ENCODE results near the gene APCDD1L. TPM values are rescaled to one million over a fixed set of nuclear protein-coding genes. Genes with fewer than 3 reads are reported as not detected.

Gene APCDD1L
- total RNA-seq (0.05 TPM), polyA plus RNA-seq (0.05 TPM)
- long read RNA-seq, donor 1 = 0 reads
- long read RNA-seq, donor 2 = 0 reads
- long read RNA-seq, donor 3 = 0 reads
- long read RNA-seq, donor 4 = 0 reads
- long read RNA-seq, donor 5, partial matches to known transcripts = 0 of 1 reads
- long read RNA-seq, donor 5, other reads (novel, unspliced or antisense) = 0 of 1 reads
- long read RNA-seq, donor 6 = 0 reads
- long read RNA-seq, donor 7 = 0 reads
- long read RNA-seq, donor 8 = 0 reads
- long read RNA-seq, donor 9 = 0 reads
- long read RNA-seq, donor 10 = 0 reads

DNA sequence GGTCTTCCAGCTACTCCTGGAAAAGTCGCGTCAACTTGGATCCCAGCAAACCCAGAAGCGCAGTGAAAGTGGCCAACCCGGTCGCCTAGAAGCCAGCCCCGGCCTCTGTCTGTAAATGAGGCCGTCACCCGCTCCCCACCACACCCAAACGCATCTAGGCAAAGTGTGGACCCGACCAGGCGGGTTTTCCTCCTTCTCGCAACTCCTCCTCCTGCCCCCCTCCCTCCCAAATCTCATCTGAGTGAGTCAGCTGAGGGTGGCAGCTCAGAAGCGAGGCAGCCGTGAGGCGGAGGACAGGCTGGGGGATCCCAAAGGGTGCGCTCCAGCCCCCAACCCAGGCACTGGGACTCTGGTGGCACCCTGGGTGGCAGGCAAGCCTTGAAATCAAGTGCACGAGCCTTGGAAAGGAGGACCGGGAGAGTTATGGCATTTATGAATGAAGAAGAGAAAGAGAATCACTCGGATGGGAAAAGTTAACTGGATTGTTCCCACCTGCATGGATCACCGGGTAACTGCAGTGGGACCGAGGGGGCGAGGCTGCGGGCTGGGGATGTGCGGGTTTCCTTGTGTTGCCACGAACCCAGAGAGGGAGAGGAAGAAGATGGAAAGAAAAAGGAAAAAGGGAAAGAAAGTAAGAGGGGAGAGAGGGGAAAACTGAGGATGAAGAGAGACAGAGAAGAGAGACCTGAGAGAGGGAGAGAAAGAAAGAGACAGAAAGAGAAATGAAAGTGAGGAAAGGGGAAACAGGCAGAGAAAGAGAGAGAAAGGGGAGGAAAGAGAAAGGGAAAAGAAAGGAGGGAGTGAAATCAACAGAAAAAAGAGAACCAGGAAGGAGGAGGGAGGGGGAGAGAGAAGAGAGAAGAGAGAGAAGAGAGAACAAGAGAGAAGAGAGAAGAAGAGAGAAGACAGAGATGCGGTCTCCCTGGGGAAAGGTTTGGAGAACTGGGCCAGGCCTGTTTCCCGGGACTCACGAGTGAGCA is at the start of gene APCDD1L:
APCDD1L (minus strand) TSS at position 167 of the 980 bp plus-strand sequence. CDS start 692 bp downstream, outside the sequence.
- peaks cover 23 to 38% of the 10 kb centered on the region in 2 donors for H3K27me3 ChIP-seq (ENCODE audit: control insufficient read depth in 2 of 2, insufficient read depth in 1 of 2, low read length in 1 of 2)

GRCh38 chr20:58559368-58559729 is 44.1 kb upstream of the APCDD1L start:
- Histone ChIP-seq H3K36me3 (ENCODE audit: control insufficient read depth in 2 of 2, insufficient read depth in 2 of 2, low read length in 1 of 2) (no peaks in the 10 kb centered on the region), H3K27ac (ENCODE audit: low read depth in 1 of 2, low read length in 1 of 2) (no peak overlapping the region), H3K9me3 (ENCODE audit: control insufficient read depth in 2 of 2, insufficient read depth in 1 of 2, low read length in 1 of 2) (no peaks in the 10 kb centered on the region), H3K27me3 (ENCODE audit: control insufficient read depth in 2 of 2, insufficient read depth in 1 of 2, low read length in 1 of 2) (peaks cover 0 to 4% of the 10 kb centered on the region in 2 donors), H3K4me1 (ENCODE audit: control insufficient read depth in 2 of 2, insufficient read depth in 2 of 2, low read length in 2 of 2) (no peaks in the 10 kb centered on the region), H3K4me3 (ENCODE audit: low read length in 2 of 2) (no peak overlapping the region)
- DNase-seq (ENCODE audit: low read depth in 6 of 9, low spot score in 9 of 9) = no peak
- 95% methylated on average over 7 of the region's 7 CpGs for WGBS

More for the DNA sequence above, at the start of gene APCDD1L:
- no peaks in the 10 kb centered on the region for H3K36me3 ChIP-seq (ENCODE audit: control insufficient read depth in 2 of 2, insufficient read depth in 2 of 2, low read length in 1 of 2)
- no peak within 1 kb of the TSS for H3K4me3 ChIP-seq (ENCODE audit: low read length in 2 of 2)
- H3K27ac ChIP-seq (ENCODE audit: low read depth in 1 of 2, low read length in 1 of 2) = no peak within 1 kb of the TSS
- no peaks in the 10 kb centered on the region for H3K9me3 ChIP-seq (ENCODE audit: control insufficient read depth in 2 of 2, insufficient read depth in 1 of 2, low read length in 1 of 2)
- no peaks in the 10 kb centered on the region for H3K4me1 ChIP-seq (ENCODE audit: control insufficient read depth in 2 of 2, insufficient read depth in 2 of 2, low read length in 2 of 2)
- 25% methylated on average over 28 of the region's 28 CpGs for WGBS
- DNase-seq (ENCODE audit: low read depth in 6 of 9, low spot score in 9 of 9) = no peak

GRCh38 chr20:58558486-58559367 is 43.5 kb upstream of the APCDD1L start:
- 81% methylated on average over 19 of the region's 19 CpGs for WGBS
- no peak for DNase-seq (ENCODE audit: low read depth in 6 of 9, low spot score in 9 of 9)

GRCh38 chr20:58557733-58558342 is 42.6 kb upstream of the APCDD1L start:
- Histone ChIP-seq H3K27me3 (ENCODE audit: control insufficient read depth in 2 of 2, insufficient read depth in 1 of 2, low read length in 1 of 2) (peaks cover 0 to 6% of the 10 kb centered on the region in 2 donors), H3K9me3 (ENCODE audit: control insufficient read depth in 2 of 2, insufficient read depth in 1 of 2, low read length in 1 of 2) (no peaks in the 10 kb centered on the region), H3K4me3 (ENCODE audit: low read length in 2 of 2) (no peak overlapping the region), H3K27ac (ENCODE audit: low read depth in 1 of 2, low read length in 1 of 2) (no peak overlapping the region), H3K36me3 (ENCODE audit: control insufficient read depth in 2 of 2, insufficient read depth in 2 of 2, low read length in 1 of 2) (no peaks in the 10 kb centered on the region), H3K4me1 (ENCODE audit: control insufficient read depth in 2 of 2, insufficient read depth in 2 of 2, low read length in 2 of 2) (no peaks in the 10 kb centered on the region)
- no peak for DNase-seq (ENCODE audit: low read depth in 6 of 9, low spot score in 9 of 9)
- WGBS = 90% methylated on average over 10 of the region's 10 CpGs

More at GRCh38 chr20:58558486-58559367, 43.5 kb upstream of the APCDD1L start:
- no peaks in the 10 kb centered on the region for H3K4me1 ChIP-seq (ENCODE audit: control insufficient read depth in 2 of 2, insufficient read depth in 2 of 2, low read length in 2 of 2)
- H3K27ac ChIP-seq (ENCODE audit: low read depth in 1 of 2, low read length in 1 of 2) = no peak overlapping the region
- H3K27me3 ChIP-seq (ENCODE audit: control insufficient read depth in 2 of 2, insufficient read depth in 1 of 2, low read length in 1 of 2) = peaks cover 0 to 6% of the 10 kb centered on the region in 2 donors
- no peaks in the 10 kb centered on the region for H3K36me3 ChIP-seq (ENCODE audit: control insufficient read depth in 2 of 2, insufficient read depth in 2 of 2, low read length in 1 of 2)
- H3K4me3 ChIP-seq (ENCODE audit: low read length in 2 of 2) = no peak overlapping the region
- H3K9me3 ChIP-seq (ENCODE audit: control insufficient read depth in 2 of 2, insufficient read depth in 1 of 2, low read length in 1 of 2) = no peaks in the 10 kb centered on the region

- H3K9me3 ChIP-seq (ENCODE audit: control insufficient read depth in 2 of 2, insufficient read depth in 1 of 2, low read length in 1 of 2) = no peaks in the 10 kb centered on the region
- no peak for DNase-seq (ENCODE audit: low read depth in 6 of 9, low spot score in 9 of 9)
- H3K4me1 ChIP-seq (ENCODE audit: control insufficient read depth in 2 of 2, insufficient read depth in 2 of 2, low read length in 2 of 2) = no peaks in the 10 kb centered on the region
- H3K4me3 ChIP-seq (ENCODE audit: low read length in 2 of 2) = no peak overlapping the region
- H3K27ac ChIP-seq (ENCODE audit: low read depth in 1 of 2, low read length in 1 of 2) = no peak overlapping the region
- no peaks in the 10 kb centered on the region for H3K36me3 ChIP-seq (ENCODE audit: control insufficient read depth in 2 of 2, insufficient read depth in 2 of 2, low read length in 1 of 2)
- H3K27me3 ChIP-seq (ENCODE audit: control insufficient read depth in 2 of 2, insufficient read depth in 1 of 2, low read length in 1 of 2) = peaks cover 0 to 6% of the 10 kb centered on the region in 2 donors
- 92% methylated on average over 6 of the region's 6 CpGs for WGBS
Measured at GRCh38 chr20:58556961-58557360, 41.8 kb upstream of the APCDD1L start.

DNA sequence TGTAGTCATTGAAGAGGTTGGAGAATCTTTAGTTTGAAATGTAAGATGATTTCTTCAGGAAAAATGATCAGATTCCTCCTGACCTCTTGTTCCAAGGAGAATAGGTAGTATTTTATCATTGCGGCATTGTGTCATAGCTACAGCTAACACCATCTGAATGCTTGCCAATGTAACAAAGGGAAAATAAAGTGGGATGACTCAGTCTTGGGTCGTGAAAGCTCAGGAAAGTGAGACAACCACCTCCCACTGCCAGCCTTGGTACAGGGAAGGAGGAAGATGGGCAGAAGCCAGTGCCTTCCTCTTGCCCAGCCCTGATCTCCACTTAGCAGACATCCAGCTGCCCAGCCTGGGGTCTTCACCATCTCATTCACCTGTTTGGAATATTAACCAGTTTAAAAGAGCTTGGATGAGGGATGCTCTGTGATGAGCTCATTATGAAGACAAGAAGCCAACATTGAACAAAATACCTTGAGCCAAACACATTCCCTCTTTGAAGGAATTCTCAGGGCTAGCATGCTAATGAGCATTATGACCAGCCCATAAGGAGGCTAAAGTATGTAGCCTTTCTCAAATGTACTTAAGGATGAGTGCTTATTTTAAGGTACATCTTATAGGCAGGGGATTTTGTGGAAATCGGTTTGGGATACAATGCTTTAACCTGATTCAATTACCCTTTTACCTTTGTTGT is 40.0 kb upstream of the APCDD1L start:
- no peak overlapping the region for H3K4me3 ChIP-seq (ENCODE audit: low read length in 2 of 2)
- H3K36me3 ChIP-seq (ENCODE audit: control insufficient read depth in 2 of 2, insufficient read depth in 2 of 2, low read length in 1 of 2) = no peaks in the 10 kb centered on the region
- no peaks in the 10 kb centered on the region for H3K9me3 ChIP-seq (ENCODE audit: control insufficient read depth in 2 of 2, insufficient read depth in 1 of 2, low read length in 1 of 2)
- peaks cover 0 to 6% of the 10 kb centered on the region in 2 donors for H3K27me3 ChIP-seq (ENCODE audit: control insufficient read depth in 2 of 2, insufficient read depth in 1 of 2, low read length in 1 of 2)
- DNase-seq (ENCODE audit: low read depth in 6 of 9, low spot score in 9 of 9) = no peak
- H3K4me1 ChIP-seq (ENCODE audit: control insufficient read depth in 2 of 2, insufficient read depth in 2 of 2, low read length in 2 of 2) = no peaks in the 10 kb centered on the region
- H3K27ac ChIP-seq (ENCODE audit: low read depth in 1 of 2, low read length in 1 of 2) = no peak overlapping the region
- WGBS = 78% methylated on average over 3 of the region's 3 CpGs

DNA sequence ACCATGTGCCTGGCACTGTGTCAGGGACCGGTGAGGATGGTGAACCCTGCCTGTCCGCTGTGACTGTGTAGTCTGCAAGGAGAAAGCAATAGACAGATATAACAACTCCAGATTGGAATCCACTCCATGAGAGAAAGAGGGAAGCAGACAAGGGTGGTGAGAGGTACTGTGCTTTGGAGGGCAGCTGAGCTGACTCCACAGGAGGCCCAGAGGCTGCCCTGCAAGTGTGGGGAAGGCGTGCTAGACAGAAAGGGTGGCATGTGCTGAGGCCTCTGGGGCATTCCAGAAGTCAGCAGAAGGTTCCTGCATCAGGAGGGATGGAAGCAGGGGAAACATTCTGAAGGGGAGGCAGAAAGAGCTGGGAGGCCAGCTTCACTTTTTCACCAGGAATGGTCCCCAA is 39.3 kb upstream of the APCDD1L start:
- Histone ChIP-seq H3K36me3 (ENCODE audit: control insufficient read depth in 2 of 2, insufficient read depth in 2 of 2, low read length in 1 of 2) (no peaks in the 10 kb centered on the region), H3K27ac (ENCODE audit: low read depth in 1 of 2, low read length in 1 of 2) (no peak overlapping the region), H3K4me3 (ENCODE audit: low read length in 2 of 2) (no peak overlapping the region), H3K27me3 (ENCODE audit: control insufficient read depth in 2 of 2, insufficient read depth in 1 of 2, low read length in 1 of 2) (peaks cover 0 to 6% of the 10 kb centered on the region in 2 donors), H3K9me3 (ENCODE audit: control insufficient read depth in 2 of 2, insufficient read depth in 1 of 2, low read length in 1 of 2) (no peaks in the 10 kb centered on the region), H3K4me1 (ENCODE audit: control insufficient read depth in 2 of 2, insufficient read depth in 2 of 2, low read length in 2 of 2) (no peaks in the 10 kb centered on the region)
- DNase-seq (ENCODE audit: low read depth in 6 of 9, low spot score in 9 of 9) = no peak
- WGBS = 89% methylated on average over 3 of the region's 3 CpGs

DNA sequence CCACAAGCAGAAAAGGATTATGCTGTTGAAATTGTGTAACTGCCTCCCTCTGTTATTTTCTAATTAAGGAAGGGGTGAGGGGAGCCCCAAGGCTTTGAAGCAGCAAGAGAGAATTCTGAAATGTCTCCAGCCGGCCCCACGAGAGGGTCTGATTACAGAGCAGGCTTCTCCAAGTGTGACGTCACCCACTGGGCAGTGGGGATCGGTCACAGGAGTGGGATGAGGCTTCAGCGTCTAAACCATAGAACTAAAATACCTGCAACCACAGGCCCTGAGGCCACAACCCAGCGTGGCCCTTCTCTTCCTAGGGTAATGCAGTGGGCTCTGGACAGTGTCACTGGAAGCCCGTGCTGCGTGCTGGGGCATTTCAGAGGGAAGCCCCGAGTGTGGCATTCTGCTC is 38.6 kb upstream of the APCDD1L start:
- H3K4me3 ChIP-seq (ENCODE audit: low read length in 2 of 2) = no peak overlapping the region
- WGBS = 79% methylated on average over 9 of the region's 9 CpGs
- DNase-seq (ENCODE audit: low read depth in 6 of 9, low spot score in 9 of 9) = no peak
- no peaks in the 10 kb centered on the region for H3K4me1 ChIP-seq (ENCODE audit: control insufficient read depth in 2 of 2, insufficient read depth in 2 of 2, low read length in 2 of 2)
- H3K27ac ChIP-seq (ENCODE audit: low read depth in 1 of 2, low read length in 1 of 2) = no peak overlapping the region
- no peaks in the 10 kb centered on the region for H3K36me3 ChIP-seq (ENCODE audit: control insufficient read depth in 2 of 2, insufficient read depth in 2 of 2, low read length in 1 of 2)
- no peaks in the 10 kb centered on the region for H3K9me3 ChIP-seq (ENCODE audit: control insufficient read depth in 2 of 2, insufficient read depth in 1 of 2, low read length in 1 of 2)
- peaks cover 0 to 6% of the 10 kb centered on the region in 2 donors for H3K27me3 ChIP-seq (ENCODE audit: control insufficient read depth in 2 of 2, insufficient read depth in 1 of 2, low read length in 1 of 2)
